ENCODE data around the gene HOXC12. TPM values are rescaled to one million over a fixed set of nuclear protein-coding genes. Genes with fewer than 3 reads are reported as not detected.

HOXC12 gene
- total RNA-seq, 2 experiments from 2014 or later: not detected

DNA sequence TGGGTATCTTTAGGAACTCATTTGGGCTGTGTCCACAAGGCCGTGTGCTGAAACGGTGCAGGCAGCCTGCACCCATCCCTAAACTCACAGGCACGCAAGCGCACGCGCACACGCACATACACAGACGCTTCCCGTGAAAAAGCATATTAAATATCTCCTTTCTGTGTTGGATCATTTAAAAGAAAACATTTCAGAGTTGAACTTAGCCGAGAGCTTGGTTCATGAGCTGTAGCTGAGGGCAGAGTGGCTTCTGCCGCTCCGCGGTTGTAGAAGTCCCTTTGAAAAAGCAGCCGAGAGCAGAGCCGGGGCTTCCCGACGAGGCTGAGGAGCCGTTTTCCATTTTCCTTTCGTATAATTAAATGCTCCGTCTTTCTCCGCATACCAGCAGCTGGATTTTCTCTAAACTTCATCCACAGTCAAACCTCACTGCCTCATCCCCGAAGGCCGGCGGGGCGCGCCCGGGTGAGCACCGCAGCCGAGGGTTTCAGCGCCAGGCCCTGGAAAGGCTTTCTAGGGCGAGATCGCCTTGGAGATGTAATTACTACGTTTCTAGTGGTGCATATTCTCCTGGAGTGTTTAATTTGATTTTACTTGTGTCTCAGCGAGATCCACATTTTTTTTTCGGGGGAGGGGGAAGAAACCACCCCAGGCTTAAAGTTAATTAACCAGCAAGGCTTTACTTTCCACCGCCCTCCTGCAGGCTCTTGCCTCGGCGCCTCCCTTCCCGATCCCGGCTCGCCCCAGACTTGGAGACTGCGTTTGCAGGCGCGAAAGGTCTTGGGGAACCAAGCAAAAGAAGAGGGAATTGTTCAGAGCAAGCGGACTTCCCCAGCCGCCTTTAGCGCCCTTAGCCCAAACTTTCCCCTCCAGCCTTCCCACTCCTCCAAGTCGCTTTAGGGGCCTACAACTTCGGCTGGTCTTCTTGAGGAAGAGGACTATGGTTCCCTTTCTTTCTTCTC, 19.0 kb upstream of the HOXC12 start:
- Mint-ChIP-seq H3K4me3 (no peak overlapping the region), H3K27ac (no peak overlapping the region), H3K36me3 (no peaks in the 10 kb centered on the region), H3K27me3 (peaks cover 94% of the 10 kb centered on the region), H3K4me1 (no peaks in the 10 kb centered on the region), H3K9me3 (ENCODE audit: low read depth) (no peaks in the 10 kb centered on the region)
- DNase-seq: no peak
- CTCF ChIA-PET: interaction anchor here (0.8 kb wide), 1 partner anchor 97 kb away, joined by 6 read pairs; the partner anchor contains the start of gene HOXC5
- ATAC-seq: no peak

GRCh38 chr12:53937099-53937498, 17.6 kb upstream of the HOXC12 start:
- no peak overlapping the region for H3K4me3 Mint-ChIP-seq
- no peak for ATAC-seq
- CTCF ChIA-PET: interaction anchor here (1.7 kb wide), 1 partner anchor 25 kb away, joined by 3 read pairs; no protein-coding TSS in a partner anchor
- peaks cover 93% of the 10 kb centered on the region for H3K27me3 Mint-ChIP-seq
- no peak overlapping the region for H3K27ac Mint-ChIP-seq
- no peak for DNase-seq
- no peaks in the 10 kb centered on the region for H3K9me3 Mint-ChIP-seq (ENCODE audit: low read depth)
- no peaks in the 10 kb centered on the region for H3K4me1 Mint-ChIP-seq
- no peaks in the 10 kb centered on the region for H3K36me3 Mint-ChIP-seq

GRCh38 chr12:53937596-53938325, 16.9 kb upstream of the HOXC12 start:
- CTCF ChIA-PET: interaction anchor here (1.3 to 1.7 kb wide), 3 partner anchors 16 to 264 kb away, joined by 3 to 4 read pairs (median 3); no protein-coding TSS in a partner anchor
- no peak overlapping the region for H3K27ac Mint-ChIP-seq
- peaks cover 92% of the 10 kb centered on the region for H3K27me3 Mint-ChIP-seq
- H3K36me3 Mint-ChIP-seq: no peaks in the 10 kb centered on the region
- no peaks in the 10 kb centered on the region for H3K9me3 Mint-ChIP-seq (ENCODE audit: low read depth)
- H3K4me1 Mint-ChIP-seq: no peaks in the 10 kb centered on the region
- ATAC-seq (no peak), DNase-seq (no peak)
- no peak overlapping the region for H3K4me3 Mint-ChIP-seq

- no peak for DNase-seq
- Mint-ChIP-seq H3K27ac (no peak within 1 kb of the TSS), H3K4me1 (no peaks in the 10 kb centered on the region), H3K4me3 (no peak within 1 kb of the TSS), H3K36me3 (no peaks in the 10 kb centered on the region), H3K9me3 (ENCODE audit: low read depth) (no peaks in the 10 kb centered on the region), H3K27me3 (peaks cover 91% of the 10 kb centered on the region)
- ATAC-seq: no peak
- CTCF ChIA-PET: interaction anchor here (1.3 to 1.7 kb wide), 3 partner anchors 15 to 263 kb away, joined by 3 to 4 read pairs (median 3); no protein-coding TSS in a partner anchor
Observed at GRCh38 chr12:53938326-53939140, 16.2 kb upstream of the HOXC12 start, which contains the start of gene HOXC13. HOXC13 (plus strand) TSS chr12:53938831; CDS start chr12:53938907, 76 bp downstream.

- H3K4me3 Mint-ChIP-seq: no peak overlapping the region
- CTCF ChIA-PET: interaction anchor here (1.3 to 1.7 kb wide), 3 partner anchors 22 to 274 kb away, joined by 3 read pairs; no protein-coding TSS in a partner anchor
- H3K4me1 Mint-ChIP-seq: no peaks in the 10 kb centered on the region
- H3K27me3 Mint-ChIP-seq: peaks cover 91% of the 10 kb centered on the region
- ATAC-seq (no peak), DNase-seq (no peak)
- H3K27ac Mint-ChIP-seq: no peak overlapping the region
- H3K36me3 Mint-ChIP-seq: no peaks in the 10 kb centered on the region
- no peaks in the 10 kb centered on the region for H3K9me3 Mint-ChIP-seq (ENCODE audit: low read depth)
Observed at GRCh38 chr12:53939141-53940108, 15.3 kb upstream of the HOXC12 start.

- ATAC-seq (no peak), DNase-seq (no peak)
- Mint-ChIP-seq H3K9me3 (ENCODE audit: low read depth) (no peaks in the 10 kb centered on the region), H3K4me3 (no peak overlapping the region), H3K36me3 (no peaks in the 10 kb centered on the region), H3K27ac (no peak overlapping the region), H3K27me3 (peaks cover 91% of the 10 kb centered on the region), H3K4me1 (no peaks in the 10 kb centered on the region)
- CTCF ChIA-PET: interaction anchor here (1.0 to 1.3 kb wide), 2 partner anchors 92 to 273 kb away, joined by 3 to 5 read pairs; no protein-coding TSS in a partner anchor
Observed at GRCh38 chr12:53940443-53941014, 14.2 kb upstream of the HOXC12 start.

DNA sequence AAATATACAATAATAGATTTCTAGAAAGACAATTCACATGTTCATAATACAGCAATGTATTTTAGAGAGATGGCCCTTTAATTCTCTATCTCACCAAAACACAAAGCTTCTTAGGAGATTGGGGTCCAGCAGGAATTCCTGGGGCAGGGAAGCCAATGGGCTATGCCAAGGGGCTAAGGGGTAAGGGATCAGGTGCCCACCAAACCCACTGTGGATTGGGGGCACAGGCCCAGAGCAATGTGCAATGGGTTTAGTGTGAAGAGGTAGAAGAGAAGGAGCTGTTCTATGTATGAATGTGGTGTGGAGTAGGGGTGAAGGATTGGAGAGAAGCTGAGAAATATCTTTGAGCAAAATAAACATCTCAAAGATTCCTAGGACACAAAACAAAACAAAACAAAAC, 13.5 kb upstream of the HOXC12 start:
- H3K36me3 Mint-ChIP-seq: no peaks in the 10 kb centered on the region
- CTCF ChIA-PET: interaction anchor here (1.0 to 1.3 kb wide), 2 partner anchors 91 to 273 kb away, joined by 3 to 5 read pairs; no protein-coding TSS in a partner anchor
- no peaks in the 10 kb centered on the region for H3K4me1 Mint-ChIP-seq
- no peak overlapping the region for H3K4me3 Mint-ChIP-seq
- ATAC-seq: no peak
- no peaks in the 10 kb centered on the region for H3K9me3 Mint-ChIP-seq (ENCODE audit: low read depth)
- H3K27me3 Mint-ChIP-seq: peaks cover 91% of the 10 kb centered on the region
- no peak for DNase-seq
- H3K27ac Mint-ChIP-seq: no peak overlapping the region

DNA sequence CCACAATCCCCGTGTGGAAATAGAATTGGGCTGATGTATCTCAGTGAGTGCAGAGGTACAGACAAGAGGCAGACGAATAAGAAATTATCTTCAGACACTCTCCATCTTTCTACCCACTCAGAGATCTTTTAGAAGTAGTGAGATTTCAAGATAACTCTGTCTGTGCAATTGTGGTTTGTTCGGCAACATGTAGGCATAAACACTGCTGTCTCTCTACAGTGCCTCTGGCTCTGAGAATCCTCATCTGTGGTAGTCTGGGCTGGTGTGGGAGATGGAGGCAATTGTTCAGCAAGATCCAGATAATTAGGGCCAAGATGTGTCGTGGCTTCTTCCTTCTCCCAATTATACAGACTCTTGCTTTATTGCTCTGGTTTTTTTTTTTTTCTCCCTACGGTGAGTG, 13.0 kb upstream of the HOXC12 start:
- CTCF ChIA-PET: interaction anchor here (1.0 kb wide), 1 partner anchor 91 kb away, joined by 5 read pairs; no protein-coding TSS in a partner anchor

DNA sequence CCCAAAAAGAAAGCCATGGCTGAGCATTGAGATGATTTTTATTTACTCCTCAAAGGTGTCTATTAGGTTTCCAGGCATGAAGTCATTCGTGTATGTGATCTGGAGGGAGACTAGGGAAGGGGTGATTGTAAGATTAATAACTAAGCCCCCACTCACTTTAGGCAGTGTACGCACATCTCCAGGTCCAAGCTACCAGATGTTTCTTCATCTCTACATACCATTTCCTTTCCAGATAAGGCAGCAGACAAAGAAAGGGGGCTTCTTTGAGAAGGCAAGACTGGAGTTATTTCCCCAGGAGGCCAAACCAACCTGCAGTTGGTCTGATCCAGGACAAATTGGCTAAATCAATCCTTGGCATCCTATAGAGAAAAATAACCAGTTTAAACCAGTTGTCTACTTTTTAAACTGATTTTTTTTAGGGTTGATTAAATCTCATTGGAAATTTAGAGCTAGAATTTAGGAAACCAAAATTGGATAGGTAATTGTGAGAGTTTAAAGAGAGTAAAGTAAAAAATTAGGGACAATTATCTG, 12.2 kb upstream of the HOXC12 start:
- ATAC-seq (no peak), DNase-seq (no peak)
- Mint-ChIP-seq H3K27ac (no peak overlapping the region), H3K4me3 (no peak overlapping the region), H3K9me3 (ENCODE audit: low read depth) (no peaks in the 10 kb centered on the region), H3K27me3 (peaks cover 90% of the 10 kb centered on the region), H3K4me1 (no peaks in the 10 kb centered on the region), H3K36me3 (no peaks in the 10 kb centered on the region)
- CTCF ChIA-PET: interaction anchor here (0.9 to 1.1 kb wide), 3 partner anchors 10 to 259 kb away, joined by 3 read pairs; no protein-coding TSS in a partner anchor

More for the DNA sequence above, 13.0 kb upstream of the HOXC12 start:
- Mint-ChIP-seq H3K36me3 (no peaks in the 10 kb centered on the region), H3K4me3 (no peak overlapping the region), H3K4me1 (no peaks in the 10 kb centered on the region), H3K27me3 (peaks cover 91% of the 10 kb centered on the region), H3K9me3 (ENCODE audit: low read depth) (no peaks in the 10 kb centered on the region), H3K27ac (no peak overlapping the region)
- ATAC-seq (no peak), DNase-seq (no peak)

GRCh38 chr12:53944209-53944608, 10.5 kb upstream of the HOXC12 start:
- Mint-ChIP-seq H3K36me3 (no peaks in the 10 kb centered on the region), H3K4me3 (no peak overlapping the region)
- CTCF ChIA-PET: no interaction called here

More at GRCh38 chr12:53944209-53944608, 10.5 kb upstream of the HOXC12 start:
- H3K27me3 Mint-ChIP-seq: peaks cover 93% of the 10 kb centered on the region
- DNase-seq (no peak), ATAC-seq (no peak)
- H3K9me3 Mint-ChIP-seq (ENCODE audit: low read depth): no peaks in the 10 kb centered on the region
- H3K4me1 Mint-ChIP-seq: no peaks in the 10 kb centered on the region
- no peak overlapping the region for H3K27ac Mint-ChIP-seq

Data from activated CD8-positive, alpha-beta memory T cell treated with anti-CD3 and anti-CD28 coated beads, Interleukin-2, amount 10 ng/mL, durations not matched to agents 7 days and 5 days (primary cell).